HEK293 (cell line): ENCODE data around the gene DVL3.
"Not testable (repeated sequence)": the region's sequence is repeated elsewhere in the genome, so short reads cannot be mapped to it uniquely, and the experiment has no call there.

Experiments used
- CTCF ChIA-PET: fragments of 350-600 bp; formaldehyde crosslinking; extraction: SDS; loops from one replicate; lab custom pipeline; 2021; ENCODE audit warnings: antibody characterized with exemption; lab: Yijun Ruan, JAX
- POLR2A ChIA-PET: fragments of 300-600 bp; formaldehyde crosslinking; extraction: SDS; loops from one replicate; lab custom pipeline; 2020; ENCODE audit warnings: antibody characterized with exemption, inconsistent platforms; lab: Yijun Ruan, JAX
- H3K27ac ChIP-seq: fragments of 200-500 bp; sonication (Bioruptor generic); 2 replicates; pipeline ENCODE4 v1.5.1; 2014; ENCODE audit warnings: low read depth, low read length, control low read depth, inconsistent platforms; ENCODE audit errors: extremely low read depth
- H3K36me3 ChIP-seq, 2 experiments: fragments of 200-500 bp in 1 of 2; sonication (Bioruptor generic) in 1 of 2; 1 replicate in 1 of 2; 2 replicates in 1 of 2; pipeline ENCODE4 v1.5.1; 2014 to 2017; ENCODE audit warnings: inconsistent platforms in 2 of 2, low read length in 2 of 2; ENCODE audit not compliant: control insufficient read depth in 2 of 2, insufficient read depth in 1 of 2
- H3K4me1 ChIP-seq: fragments of 200-500 bp; sonication (Bioruptor generic); 2 replicates; pipeline ENCODE4 v1.5.1; 2014; ENCODE audit warnings: mild to moderate bottlenecking, low read length, inconsistent platforms; ENCODE audit not compliant: control insufficient read depth, insufficient read depth
- H3K4me3 ChIP-seq: 2 replicates; pipeline ENCODE4 v1.5.1; 2011; ENCODE audit warnings: low read depth, mild to moderate bottlenecking, control low read depth, low read length, moderate library complexity
- H3K9me3 ChIP-seq: fragments of 200-500 bp; sonication (Bioruptor generic); 2 replicates; pipeline ENCODE4 v1.5.1; 2014; ENCODE audit warnings: low read depth, low read length, inconsistent platforms; ENCODE audit not compliant: control insufficient read depth, insufficient read depth
- GLIS1 ChIP-seq: fragments of 450-650 bp; formaldehyde crosslinking; IDR thresholded peaks from 2 replicates; pipeline ENCODE4 v1.5.1; 2016; ENCODE audit warnings: missing biosample characterization, missing genetic modification characterization
- GLIS2 ChIP-seq: fragments of 450-650 bp; formaldehyde crosslinking; IDR thresholded peaks from 2 replicates; pipeline ENCODE4 v1.5.1; 2016; ENCODE audit warnings: missing biosample characterization, missing genetic modification characterization
- SCRT2 ChIP-seq: fragments of 450-650 bp; formaldehyde crosslinking; IDR thresholded peaks from 2 replicates; pipeline ENCODE4 v1.5.1; 2016; ENCODE audit warnings: missing biosample characterization, missing genetic modification characterization
- SETDB1 ChIP-seq: IDR thresholded peaks from one replicate; pipeline ENCODE4 v1.6.1; 2017; ENCODE audit warnings: mild to moderate bottlenecking, low read length, moderate library complexity, mixed read lengths; ENCODE audit not compliant: insufficient read length
- ZBTB20 ChIP-seq: fragments of 450-650 bp; formaldehyde crosslinking; IDR thresholded peaks from 2 replicates; pipeline ENCODE4 v1.5.1; 2016; ENCODE audit warnings: missing biosample characterization, missing genetic modification characterization
- ZIC2 ChIP-seq: fragments of 450-650 bp; formaldehyde crosslinking; IDR thresholded peaks from 2 replicates; pipeline ENCODE4 v1.5.1; 2016; ENCODE audit warnings: missing biosample characterization, missing genetic modification characterization
- ZNF121 ChIP-seq: fragments of 450-650 bp; formaldehyde crosslinking; IDR thresholded peaks from 2 replicates; pipeline ENCODE4 v1.5.1; 2016; ENCODE audit warnings: missing biosample characterization, missing genetic modification characterization
- ZNF184 ChIP-seq: fragments of 450-650 bp; IDR thresholded peaks from 2 replicates; pipeline ENCODE4 v1.5.1; 2018; ENCODE audit warnings: missing biosample characterization, mild to moderate bottlenecking, missing genetic modification characterization
- ZNF23 ChIP-seq: fragments of 450-650 bp; formaldehyde crosslinking; IDR thresholded peaks from 2 replicates; pipeline ENCODE4 v1.5.1; 2016; ENCODE audit warnings: missing biosample characterization, missing genetic modification characterization, borderline replicate concordance
- ZNF266 ChIP-seq: fragments of 450-650 bp; formaldehyde crosslinking; IDR thresholded peaks from 2 replicates; pipeline ENCODE4 v1.5.1; 2016; ENCODE audit warnings: missing biosample characterization, missing genetic modification characterization, low read depth
- ZNF302 ChIP-seq: fragments of 450-650 bp; formaldehyde crosslinking; IDR thresholded peaks from 2 replicates; pipeline ENCODE4 v1.5.1; 2016; ENCODE audit warnings: missing biosample characterization, missing genetic modification characterization, low read depth
- ZNF366 ChIP-seq: fragments of 450-650 bp; formaldehyde crosslinking; conservative IDR thresholded peaks from 2 replicates; pipeline ENCODE4 v1.5.1; 2016; ENCODE audit warnings: missing biosample characterization, missing genetic modification characterization
- ZNF544 ChIP-seq: fragments of 450-650 bp; formaldehyde crosslinking; IDR thresholded peaks from 2 replicates; pipeline ENCODE4 v1.5.0; 2017; ENCODE audit warnings: missing biosample characterization, missing genetic modification characterization
- ZNF596 ChIP-seq: fragments of 450-650 bp; IDR thresholded peaks from 2 replicates; pipeline ENCODE4 v1.5.0; 2018; ENCODE audit warnings: missing biosample characterization, mild to moderate bottlenecking, missing genetic modification characterization, moderate library complexity
- ZNF791 ChIP-seq: fragments of 450-650 bp; formaldehyde crosslinking; IDR thresholded peaks from 2 replicates; pipeline ENCODE4 v1.5.1; 2016; ENCODE audit warnings: missing biosample characterization, missing genetic modification characterization
- ZSCAN23 ChIP-seq: fragments of 450-650 bp; formaldehyde crosslinking; IDR thresholded peaks from 2 replicates; pipeline ENCODE4 v1.5.1; 2016; ENCODE audit warnings: missing biosample characterization, missing genetic modification characterization
- TF ChIP-seq, protein P1 (sequence below): fragments of 450-650 bp; formaldehyde crosslinking; IDR thresholded peaks from 2 replicates; pipeline ENCODE4 v1.5.1; 2016; ENCODE audit warnings: missing biosample characterization, missing genetic modification characterization, borderline replicate concordance
- TF ChIP-seq, protein P2 (sequence below): fragments of 450-650 bp; formaldehyde crosslinking; IDR thresholded peaks from 2 replicates; pipeline ENCODE4 v1.5.1; 2016; ENCODE audit warnings: missing biosample characterization, missing genetic modification characterization, low read depth
- TF ChIP-seq, protein P3 (sequence below): fragments of 450-650 bp; formaldehyde crosslinking; IDR thresholded peaks from 2 replicates; pipeline ENCODE4 v1.5.1; 2017; ENCODE audit warnings: missing biosample characterization, missing genetic modification characterization
- TF ChIP-seq, protein P4 (sequence below): fragments of 450-650 bp; formaldehyde crosslinking; IDR thresholded peaks from 2 replicates; pipeline ENCODE4 v1.5.1; 2016; ENCODE audit warnings: missing biosample characterization, missing genetic modification characterization

DVL3 gene

DNA sequence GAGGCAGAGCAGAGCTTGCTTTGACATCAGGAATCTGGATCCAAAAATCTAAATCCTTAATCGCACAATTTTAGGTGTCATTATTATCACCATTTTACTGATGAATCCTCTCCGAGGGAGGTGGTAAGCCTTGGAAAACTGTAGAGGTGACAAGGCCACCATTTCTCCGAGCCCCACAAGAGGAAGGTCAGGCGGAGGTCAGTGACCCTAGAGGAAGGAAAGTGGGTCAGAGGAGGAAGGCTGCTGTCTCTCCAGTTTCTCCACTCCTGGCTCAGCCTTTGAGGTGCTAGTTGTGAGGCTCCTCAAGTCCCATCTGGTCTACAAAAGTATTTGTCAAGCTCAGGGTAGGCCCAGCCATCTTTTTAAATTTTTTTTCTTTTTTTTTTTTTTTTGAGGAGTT is 3.2 kb downstream of the DVL3 start (continued):
- TF ChIP-seq, protein P1, sequence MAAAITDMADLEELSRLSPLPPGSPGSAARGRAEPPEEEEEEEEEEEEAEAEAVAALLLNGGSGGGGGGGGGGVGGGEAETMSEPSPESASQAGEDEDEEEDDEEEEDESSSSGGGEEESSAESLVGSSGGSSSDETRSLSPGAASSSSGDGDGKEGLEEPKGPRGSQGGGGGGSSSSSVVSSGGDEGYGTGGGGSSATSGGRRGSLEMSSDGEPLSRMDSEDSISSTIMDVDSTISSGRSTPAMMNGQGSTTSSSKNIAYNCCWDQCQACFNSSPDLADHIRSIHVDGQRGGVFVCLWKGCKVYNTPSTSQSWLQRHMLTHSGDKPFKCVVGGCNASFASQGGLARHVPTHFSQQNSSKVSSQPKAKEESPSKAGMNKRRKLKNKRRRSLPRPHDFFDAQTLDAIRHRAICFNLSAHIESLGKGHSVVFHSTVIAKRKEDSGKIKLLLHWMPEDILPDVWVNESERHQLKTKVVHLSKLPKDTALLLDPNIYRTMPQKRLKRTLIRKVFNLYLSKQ: no peak
- TF ChIP-seq ZNF791 (tag by site-specific recombination) (no peak), ZNF121 (tag by site-specific recombination) (no peak)
- TF ChIP-seq, all 188 proteins: peak for 0

DNA sequence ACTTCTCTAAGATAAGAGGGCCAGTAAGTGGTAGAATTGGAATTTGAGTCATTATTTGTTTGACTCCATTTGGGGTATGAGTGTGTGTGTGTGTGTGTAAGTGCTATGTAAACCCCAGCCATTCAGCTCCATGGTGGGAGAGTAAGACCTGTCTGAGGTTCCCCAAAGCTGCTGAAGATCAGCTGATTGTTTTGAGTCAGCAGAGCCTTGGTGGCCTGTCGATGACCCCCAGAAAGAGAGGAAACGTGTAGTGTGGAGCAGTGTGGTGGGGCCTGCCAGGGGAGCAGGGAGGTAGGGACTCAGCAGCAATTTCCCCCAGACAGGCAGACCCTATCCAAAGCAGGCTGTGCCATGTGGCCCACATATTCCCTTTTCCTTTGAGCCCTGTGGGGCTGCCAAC is 5.3 kb downstream of the DVL3 start:
- no peak overlapping the region for H3K27ac ChIP-seq
- ChIA-PET POLR2A (interaction anchor here (1.6 kb wide), 1 partner anchor 14 kb away, joined by 5 read pairs; the partner anchor contains the start of gene AP2M1), CTCF (interaction anchor here (1.0 kb wide), 1 partner anchor 66 kb away, joined by 4 read pairs; no protein-coding TSS in a partner anchor)
- peak; percentile 47; the same call in 1 of the 2 replicates for TF ChIP-seq GLIS1 (tag by site-specific recombination)
- TF ChIP-seq, protein P1: no peak
- H3K36me3 ChIP-seq: peaks cover 0 to 49% of the 10 kb centered on the region in 2 experiments; a peak in 2 of 3 replicates
- no peaks in the 10 kb centered on the region for H3K9me3 ChIP-seq
- no peak overlapping the region for H3K4me3 ChIP-seq
- H3K4me1 ChIP-seq: no peaks in the 10 kb centered on the region

DNA sequence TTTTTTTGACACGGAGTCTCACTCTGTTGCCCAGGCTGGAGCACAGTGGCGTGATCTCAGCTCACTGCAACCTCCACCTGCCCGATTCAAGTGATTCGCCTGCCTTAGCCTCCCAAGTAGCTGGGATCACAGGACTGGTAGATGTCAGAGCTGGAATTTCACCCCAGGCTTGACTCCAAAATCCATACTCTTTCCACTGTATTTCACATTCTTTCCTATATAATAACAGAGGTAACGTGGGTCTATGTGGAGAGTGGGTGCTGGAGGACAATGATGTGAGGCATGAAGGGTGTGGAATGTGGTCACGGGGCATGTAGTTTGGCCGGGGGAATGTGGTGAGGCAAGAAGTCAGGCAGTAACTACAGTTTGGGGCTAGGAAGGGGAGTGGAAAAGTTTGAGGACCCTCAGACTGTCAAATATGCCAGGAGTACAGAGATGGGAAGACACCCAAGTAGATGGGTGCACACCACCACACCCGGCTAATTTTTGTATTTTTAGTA is 7.4 kb downstream of the DVL3 start:
- POLR2A ChIA-PET: interaction anchor here (2.2 kb wide), 1 partner anchor 10 kb away, joined by 4 read pairs; no protein-coding TSS in a partner anchor
- H3K4me3 ChIP-seq, H3K27ac ChIP-seq, H3K9me3 ChIP-seq, H3K4me1 ChIP-seq, CTCF ChIA-PET: not testable (repeated sequence)
- peaks cover 0 to 70% of the 10 kb centered on the region in 2 experiments; a peak in 2 of 3 replicates for H3K36me3 ChIP-seq

DNA sequence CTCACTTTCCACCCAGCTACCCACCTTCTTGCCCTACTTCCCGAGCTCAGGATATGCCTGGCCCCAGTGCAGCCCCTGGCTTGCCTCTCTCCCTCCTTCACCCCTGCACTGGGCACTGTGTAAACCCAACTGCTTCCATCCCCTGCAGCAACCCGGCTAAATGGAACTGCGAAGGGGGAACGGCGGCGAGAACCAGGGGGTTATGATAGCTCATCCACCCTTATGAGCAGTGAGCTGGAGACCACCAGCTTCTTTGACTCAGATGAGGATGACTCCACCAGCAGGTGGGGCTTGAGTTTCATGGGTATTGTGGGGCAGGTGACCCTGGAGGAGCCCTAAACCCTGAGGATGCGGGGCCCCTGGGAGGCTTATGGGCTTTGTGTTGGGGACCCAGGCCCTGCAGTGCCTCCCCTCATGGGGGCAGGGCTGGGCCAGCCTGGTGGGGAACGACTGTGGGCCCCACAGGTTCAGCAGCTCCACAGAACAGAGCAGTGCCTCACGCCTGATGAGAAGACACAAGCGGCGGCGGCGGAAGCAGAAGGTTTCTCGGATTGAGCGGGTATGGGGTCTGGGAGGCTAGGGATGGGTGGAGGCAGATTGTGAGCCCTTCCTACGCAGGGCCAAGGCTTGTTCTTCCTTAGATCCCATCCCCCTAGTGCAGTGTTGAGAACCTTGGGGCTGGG is 9.6 kb downstream of the DVL3 start:
- POLR2A ChIA-PET: interaction anchor here (2.2 kb wide), 1 partner anchor 8 kb away, joined by 4 read pairs; no protein-coding TSS in a partner anchor
- CTCF ChIA-PET: no interaction called here
- Histone ChIP-seq H3K36me3 (peaks cover 0 to 87% of the 10 kb centered on the region in 2 experiments; a peak in 2 of 3 replicates), H3K27ac (no peak overlapping the region), H3K4me3 (no peak overlapping the region), H3K4me1 (no peaks in the 10 kb centered on the region), H3K9me3 (no peaks in the 10 kb centered on the region)
- TF ChIP-seq SCRT2 (tag by site-specific recombination): no peak
- TF ChIP-seq ZNF184 (tag by site-specific recombination): no peak
- TF ChIP-seq ZBTB20: no peak
- TF ChIP-seq ZNF266 (tag by site-specific recombination): no peak
- no peak for TF ChIP-seq SETDB1
- TF ChIP-seq GLIS2: no peak
- TF ChIP-seq ZNF302: no peak
- TF ChIP-seq, protein P2, sequence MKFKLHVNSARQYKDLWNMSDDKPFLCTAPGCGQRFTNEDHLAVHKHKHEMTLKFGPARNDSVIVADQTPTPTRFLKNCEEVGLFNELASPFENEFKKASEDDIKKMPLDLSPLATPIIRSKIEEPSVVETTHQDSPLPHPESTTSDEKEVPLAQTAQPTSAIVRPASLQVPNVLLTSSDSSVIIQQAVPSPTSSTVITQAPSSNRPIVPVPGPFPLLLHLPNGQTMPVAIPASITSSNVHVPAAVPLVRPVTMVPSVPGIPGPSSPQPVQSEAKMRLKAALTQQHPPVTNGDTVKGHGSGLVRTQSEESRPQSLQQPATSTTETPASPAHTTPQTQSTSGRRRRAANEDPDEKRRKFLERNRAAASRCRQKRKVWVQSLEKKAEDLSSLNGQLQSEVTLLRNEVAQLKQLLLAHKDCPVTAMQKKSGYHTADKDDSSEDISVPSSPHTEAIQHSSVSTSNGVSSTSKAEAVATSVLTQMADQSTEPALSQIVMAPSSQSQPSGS (tag by site-specific recombination): no peak
- TF ChIP-seq ZSCAN23 (tag by site-specific recombination): no peak
- no peak for TF ChIP-seq ZNF544 (tag by site-specific recombination)
- no peak for TF ChIP-seq ZNF23 (tag by site-specific recombination)
- no peak for TF ChIP-seq ZIC2 (tag by site-specific recombination)
- TF ChIP-seq, protein P3, sequence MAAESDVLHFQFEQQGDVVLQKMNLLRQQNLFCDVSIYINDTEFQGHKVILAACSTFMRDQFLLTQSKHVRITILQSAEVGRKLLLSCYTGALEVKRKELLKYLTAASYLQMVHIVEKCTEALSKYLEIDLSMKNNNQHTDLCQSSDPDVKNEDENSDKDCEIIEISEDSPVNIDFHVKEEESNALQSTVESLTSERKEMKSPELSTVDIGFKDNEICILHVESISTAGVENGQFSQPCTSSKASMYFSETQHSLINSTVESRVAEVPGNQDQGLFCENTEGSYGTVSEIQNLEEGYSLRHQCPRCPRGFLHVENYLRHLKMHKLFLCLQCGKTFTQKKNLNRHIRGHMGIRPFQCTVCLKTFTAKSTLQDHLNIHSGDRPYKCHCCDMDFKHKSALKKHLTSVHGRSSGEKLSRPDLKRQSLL: no peak
- TF ChIP-seq, protein P4, sequence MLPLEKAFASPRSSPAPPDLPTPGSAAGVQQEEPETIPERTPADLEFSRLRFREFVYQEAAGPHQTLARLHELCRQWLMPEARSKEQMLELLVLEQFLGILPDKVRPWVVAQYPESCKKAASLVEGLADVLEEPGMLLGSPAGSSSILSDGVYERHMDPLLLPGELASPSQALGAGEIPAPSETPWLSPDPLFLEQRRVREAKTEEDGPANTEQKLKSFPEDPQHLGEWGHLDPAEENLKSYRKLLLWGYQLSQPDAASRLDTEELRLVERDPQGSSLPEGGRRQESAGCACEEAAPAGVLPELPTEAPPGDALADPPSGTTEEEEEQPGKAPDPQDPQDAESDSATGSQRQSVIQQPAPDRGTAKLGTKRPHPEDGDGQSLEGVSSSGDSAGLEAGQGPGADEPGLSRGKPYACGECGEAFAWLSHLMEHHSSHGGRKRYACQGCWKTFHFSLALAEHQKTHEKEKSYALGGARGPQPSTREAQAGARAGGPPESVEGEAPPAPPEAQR (tag by site-specific recombination): no peak
- TF ChIP-seq ZNF366: no peak
- no peak for TF ChIP-seq ZNF596 (tag by site-specific recombination)
